ENCODE results near the gene SLC6A13. TPM values are rescaled to one million over a fixed set of nuclear protein-coding genes. Genes with fewer than 3 reads are reported as not detected.

SLC6A13 gene
- total RNA-seq, 1 experiment from 2014 or later = not detected

GRCh38 chr12:186006-186625 lies 76.5 kb downstream of the SLC6A13 start:
- Histone ChIP-seq H3K4me1 (ENCODE audit: low read length) (no peaks in the 10 kb centered on the region), H3K9ac (ENCODE audit: low read length) (no peak overlapping the region), H3K27ac (ENCODE audit: low read length) (no peak overlapping the region), H3K36me3 (ENCODE audit: insufficient read depth, low read length) (no peaks in the 10 kb centered on the region), H2AFZ (ENCODE audit: low read length) (no peak overlapping the region), H3K9me2 (replicated peaks; ENCODE audit: insufficient read depth, low read length) (no peaks in the 10 kb centered on the region), H3K27me3 (ENCODE audit: low read length) (no peaks in the 10 kb centered on the region), H3K4me3 (ENCODE audit: low read length) (no peak overlapping the region), H3K4me2 (ENCODE audit: low read depth, low read length, poor library complexity, severe bottlenecking) (no peak overlapping the region), H3K9me3 (ENCODE audit: low read length) (no peaks in the 10 kb centered on the region), H3K79me2 (ENCODE audit: low read length) (no peaks in the 10 kb centered on the region), H4K20me1 (ENCODE audit: insufficient read depth, low read depth, low read length) (no peaks in the 10 kb centered on the region)
- no peak for DNase-seq

- H2AFZ ChIP-seq (ENCODE audit: low read length) = no peak overlapping the region
- H3K4me3 ChIP-seq (ENCODE audit: low read length) = no peak overlapping the region
- H3K79me2 ChIP-seq (ENCODE audit: low read length) = no peaks in the 10 kb centered on the region
- no peaks in the 10 kb centered on the region for H3K9me3 ChIP-seq (ENCODE audit: low read length)
- H3K27me3 ChIP-seq (ENCODE audit: low read length) = no peaks in the 10 kb centered on the region
- no peaks in the 10 kb centered on the region for H4K20me1 ChIP-seq (ENCODE audit: insufficient read depth, low read depth, low read length)
- H3K4me1 ChIP-seq (ENCODE audit: low read length) = no peaks in the 10 kb centered on the region
- no peak overlapping the region for H3K9ac ChIP-seq (ENCODE audit: low read length)
- H3K36me3 ChIP-seq (ENCODE audit: insufficient read depth, low read length) = no peaks in the 10 kb centered on the region
- no peaks in the 10 kb centered on the region for H3K9me2 ChIP-seq (replicated peaks; ENCODE audit: insufficient read depth, low read length)
- no peak for DNase-seq
- no peak overlapping the region for H3K4me2 ChIP-seq (ENCODE audit: low read depth, low read length, poor library complexity, severe bottlenecking)
- no peak overlapping the region for H3K27ac ChIP-seq (ENCODE audit: low read length)
Observed at GRCh38 chr12:185576-185955, 77.1 kb downstream of the SLC6A13 start.

GRCh38 chr12:184811-185575 lies 77.6 kb downstream of the SLC6A13 start:
- no peaks in the 10 kb centered on the region for H3K9me3 ChIP-seq (ENCODE audit: low read length)
- H3K9ac ChIP-seq (ENCODE audit: low read length) = no peak overlapping the region
- no peak overlapping the region for H2AFZ ChIP-seq (ENCODE audit: low read length)
- no peak overlapping the region for H3K27ac ChIP-seq (ENCODE audit: low read length)
- no peaks in the 10 kb centered on the region for H3K79me2 ChIP-seq (ENCODE audit: low read length)
- H3K4me2 ChIP-seq (ENCODE audit: low read depth, low read length, poor library complexity, severe bottlenecking) = no peak overlapping the region
- H3K36me3 ChIP-seq (ENCODE audit: insufficient read depth, low read length) = no peaks in the 10 kb centered on the region
- no peaks in the 10 kb centered on the region for H3K27me3 ChIP-seq (ENCODE audit: low read length)
- no peaks in the 10 kb centered on the region for H3K4me1 ChIP-seq (ENCODE audit: low read length)
- DNase-seq = no peak
- no peaks in the 10 kb centered on the region for H3K9me2 ChIP-seq (replicated peaks; ENCODE audit: insufficient read depth, low read length)
- H3K4me3 ChIP-seq (ENCODE audit: low read length) = no peak overlapping the region
- H4K20me1 ChIP-seq (ENCODE audit: insufficient read depth, low read depth, low read length) = no peaks in the 10 kb centered on the region

GRCh38 chr12:182381-182892 lies 80.2 kb downstream of the SLC6A13 start:
- H3K36me3 ChIP-seq (ENCODE audit: insufficient read depth, low read length) = no peaks in the 10 kb centered on the region
- no peak overlapping the region for H2AFZ ChIP-seq (ENCODE audit: low read length)
- no peaks in the 10 kb centered on the region for H3K27me3 ChIP-seq (ENCODE audit: low read length)
- no peak for DNase-seq
- no peak overlapping the region for H3K4me2 ChIP-seq (ENCODE audit: low read depth, low read length, poor library complexity, severe bottlenecking)
- H3K4me1 ChIP-seq (ENCODE audit: low read length) = no peaks in the 10 kb centered on the region
- H3K27ac ChIP-seq (ENCODE audit: low read length) = no peak overlapping the region
- H3K9me2 ChIP-seq (replicated peaks; ENCODE audit: insufficient read depth, low read length) = no peaks in the 10 kb centered on the region
- H3K79me2 ChIP-seq (ENCODE audit: low read length) = no peaks in the 10 kb centered on the region
- no peak overlapping the region for H3K9ac ChIP-seq (ENCODE audit: low read length)
- H3K4me3 ChIP-seq (ENCODE audit: low read length) = no peak overlapping the region
- no peaks in the 10 kb centered on the region for H3K9me3 ChIP-seq (ENCODE audit: low read length)
- no peaks in the 10 kb centered on the region for H4K20me1 ChIP-seq (ENCODE audit: insufficient read depth, low read depth, low read length)

- no peaks in the 10 kb centered on the region for H4K20me1 ChIP-seq (ENCODE audit: insufficient read depth, low read depth, low read length)
- no peaks in the 10 kb centered on the region for H3K9me2 ChIP-seq (replicated peaks; ENCODE audit: insufficient read depth, low read length)
- no peak overlapping the region for H3K27ac ChIP-seq (ENCODE audit: low read length)
- no peak overlapping the region for H3K9ac ChIP-seq (ENCODE audit: low read length)
- no peaks in the 10 kb centered on the region for H3K9me3 ChIP-seq (ENCODE audit: low read length)
- H3K4me2 ChIP-seq (ENCODE audit: low read depth, low read length, poor library complexity, severe bottlenecking) = no peak overlapping the region
- H3K79me2 ChIP-seq (ENCODE audit: low read length) = no peaks in the 10 kb centered on the region
- H3K4me3 ChIP-seq (ENCODE audit: low read length) = no peak overlapping the region
- no peaks in the 10 kb centered on the region for H3K4me1 ChIP-seq (ENCODE audit: low read length)
- DNase-seq = no peak
- no peak overlapping the region for H2AFZ ChIP-seq (ENCODE audit: low read length)
- no peaks in the 10 kb centered on the region for H3K36me3 ChIP-seq (ENCODE audit: insufficient read depth, low read length)
- H3K27me3 ChIP-seq (ENCODE audit: low read length) = no peaks in the 10 kb centered on the region
Observed at GRCh38 chr12:181921-182320, 80.7 kb downstream of the SLC6A13 start.

- H3K4me1 ChIP-seq (ENCODE audit: low read length) = no peaks in the 10 kb centered on the region
- no peak overlapping the region for H3K27ac ChIP-seq (ENCODE audit: low read length)
- H3K27me3 ChIP-seq (ENCODE audit: low read length) = no peaks in the 10 kb centered on the region
- H3K9me3 ChIP-seq (ENCODE audit: low read length) = no peaks in the 10 kb centered on the region
- no peak overlapping the region for H3K4me3 ChIP-seq (ENCODE audit: low read length)
- no peak overlapping the region for H3K4me2 ChIP-seq (ENCODE audit: low read depth, low read length, poor library complexity, severe bottlenecking)
- no peaks in the 10 kb centered on the region for H3K79me2 ChIP-seq (ENCODE audit: low read length)
- H3K36me3 ChIP-seq (ENCODE audit: insufficient read depth, low read length) = no peaks in the 10 kb centered on the region
- no peaks in the 10 kb centered on the region for H3K9me2 ChIP-seq (replicated peaks; ENCODE audit: insufficient read depth, low read length)
- no peak overlapping the region for H3K9ac ChIP-seq (ENCODE audit: low read length)
- no peak for DNase-seq
- no peak overlapping the region for H2AFZ ChIP-seq (ENCODE audit: low read length)
- H4K20me1 ChIP-seq (ENCODE audit: insufficient read depth, low read depth, low read length) = no peaks in the 10 kb centered on the region
Observed at GRCh38 chr12:180445-180844, 82.2 kb downstream of the SLC6A13 start.

- Histone ChIP-seq H3K79me2 (ENCODE audit: low read length) (no peaks in the 10 kb centered on the region), H4K20me1 (ENCODE audit: insufficient read depth, low read depth, low read length) (no peaks in the 10 kb centered on the region), H3K4me3 (ENCODE audit: low read length) (no peak overlapping the region), H3K9me3 (ENCODE audit: low read length) (no peaks in the 10 kb centered on the region), H2AFZ (ENCODE audit: low read length) (no peak overlapping the region), H3K4me1 (ENCODE audit: low read length) (no peaks in the 10 kb centered on the region), H3K36me3 (ENCODE audit: insufficient read depth, low read length) (no peaks in the 10 kb centered on the region), H3K9ac (ENCODE audit: low read length) (no peak overlapping the region), H3K27ac (ENCODE audit: low read length) (no peak overlapping the region), H3K9me2 (replicated peaks; ENCODE audit: insufficient read depth, low read length) (no peaks in the 10 kb centered on the region), H3K27me3 (ENCODE audit: low read length) (no peaks in the 10 kb centered on the region), H3K4me2 (ENCODE audit: low read depth, low read length, poor library complexity, severe bottlenecking) (no peak overlapping the region)
- no peak for DNase-seq
Observed at GRCh38 chr12:179885-180284, 82.8 kb downstream of the SLC6A13 start.

- Histone ChIP-seq H4K20me1 (ENCODE audit: insufficient read depth, low read depth, low read length) (no peaks in the 10 kb centered on the region), H3K27me3 (ENCODE audit: low read length) (no peaks in the 10 kb centered on the region), H3K36me3 (ENCODE audit: insufficient read depth, low read length) (no peaks in the 10 kb centered on the region), H3K4me3 (ENCODE audit: low read length) (no peak overlapping the region), H3K9me3 (ENCODE audit: low read length) (no peaks in the 10 kb centered on the region), H3K79me2 (ENCODE audit: low read length) (no peaks in the 10 kb centered on the region), H3K27ac (ENCODE audit: low read length) (no peak overlapping the region), H3K9ac (ENCODE audit: low read length) (no peak overlapping the region), H3K4me2 (ENCODE audit: low read depth, low read length, poor library complexity, severe bottlenecking) (no peak overlapping the region), H3K4me1 (ENCODE audit: low read length) (no peaks in the 10 kb centered on the region), H3K9me2 (replicated peaks; ENCODE audit: insufficient read depth, low read length) (no peaks in the 10 kb centered on the region), H2AFZ (ENCODE audit: low read length) (no peak overlapping the region)
- DNase-seq = no peak
Observed at GRCh38 chr12:179131-179884, 83.3 kb downstream of the SLC6A13 start.

Measured in Karpas-422 (cell line).